22Rv1 (cell line): ENCODE data around the gene LSM14A.

ENCODE experiments used
- CTCF ChIP-seq: fragments of 450-650 bp; IDR thresholded peaks from 2 replicates; pipeline ENCODE4 v1.5.1; 2017; ENCODE audit warnings: mild to moderate bottlenecking
- ZFX ChIP-seq: fragments of 450-650 bp; IDR thresholded peaks from 2 replicates; pipeline ENCODE4 v1.6.1; 2017; ENCODE audit warnings: antibody characterized with exemption, borderline replicate concordance

DNA sequence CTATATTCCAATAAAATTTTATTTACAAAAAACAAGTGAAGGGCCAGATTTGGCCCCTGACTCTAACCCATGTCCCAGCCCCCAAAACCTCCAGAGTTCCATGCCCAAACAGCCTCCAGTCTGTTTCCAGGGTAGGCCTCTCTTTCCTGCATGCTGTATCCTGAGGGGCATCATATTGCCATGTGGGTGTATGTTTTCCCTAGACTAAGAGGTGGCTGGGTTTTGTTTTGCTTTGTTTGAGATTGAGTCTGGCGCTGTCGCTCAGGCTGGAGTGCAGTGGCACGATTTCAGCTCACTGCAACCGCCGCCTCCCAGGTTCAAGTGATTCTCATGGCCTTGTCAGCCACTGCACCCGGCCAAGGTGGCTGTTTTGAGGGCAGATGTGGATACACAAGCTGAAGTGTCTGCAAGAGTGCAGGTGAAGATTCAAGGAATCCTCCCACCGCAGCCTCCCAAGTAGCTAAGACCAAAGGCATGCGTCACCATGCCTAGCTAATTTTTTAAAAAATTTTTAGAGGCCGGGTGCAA is 23.6 kb upstream of the LSM14A start:
- no peak for TF ChIP-seq CTCF
- TF ChIP-seq ZFX, result no peak
